Endodermal cell (in vitro differentiated cells): ENCODE measurements around the gene CCR8. TPM values are rescaled to one million over a fixed set of nuclear protein-coding genes. Genes with fewer than 3 reads are reported as not detected.

Source experiments
- DNase-seq: peaks from one replicate; pipeline ENCODE4 v3.0.0-alpha.2; 2017
- H3K27ac ChIP-seq: 2 replicates; pipeline ENCODE4 v1.5.1; 2013; ENCODE audit warnings: mild to moderate bottlenecking, low read depth, low read length, moderate library complexity
- H3K27me3 ChIP-seq: 2 replicates; pipeline ENCODE4 v1.6.1; 2013; ENCODE audit warnings: mild to moderate bottlenecking, low read length, moderate library complexity; ENCODE audit not compliant: insufficient read depth, control insufficient read depth, poor library complexity, severe bottlenecking
- H3K36me3 ChIP-seq: 2 replicates; pipeline ENCODE4 v1.7.0; 2013; ENCODE audit warnings: mild to moderate bottlenecking, low read length, moderate library complexity; ENCODE audit not compliant: control insufficient read depth, insufficient read depth
- H3K4me1 ChIP-seq: one replicate; pipeline ENCODE4 v1.7.0; 2013; ENCODE audit warnings: low read length; ENCODE audit not compliant: control insufficient read depth, insufficient read depth
- H3K4me3 ChIP-seq: 2 replicates; pipeline ENCODE4 v1.5.1; 2013; ENCODE audit warnings: mild to moderate bottlenecking, low read length, moderate library complexity
- H3K9ac ChIP-seq: 2 replicates; pipeline ENCODE4 v1.6.1; 2013; ENCODE audit warnings: mild to moderate bottlenecking, low read length, moderate library complexity; ENCODE audit not compliant: poor library complexity, severe bottlenecking; ENCODE audit errors: extremely low read depth
- H3K9me3 ChIP-seq: 2 replicates; pipeline ENCODE4 v1.6.1; 2013; ENCODE audit warnings: mild to moderate bottlenecking, low read length, moderate library complexity; ENCODE audit not compliant: control insufficient read depth
- H3K27ac Mint-ChIP-seq: 2 replicates; pipeline ENCODE4 v1.8.0; 2020; ENCODE audit warnings: mixed read lengths
- H3K27me3 Mint-ChIP-seq: 2 replicates; pipeline ENCODE4 v1.8.0; 2021; ENCODE audit warnings: mild to moderate bottlenecking, mixed read lengths; ENCODE audit not compliant: insufficient read depth
- H3K36me3 Mint-ChIP-seq: 2 replicates; pipeline ENCODE4 v1.8.0; 2020; ENCODE audit warnings: low read depth, mixed read lengths
- H3K4me1 Mint-ChIP-seq: 2 replicates; pipeline ENCODE4 v1.8.0; 2020; ENCODE audit warnings: mixed read lengths
- H3K4me3 Mint-ChIP-seq: 2 replicates; pipeline ENCODE4 v1.8.0; 2020; ENCODE audit warnings: mild to moderate bottlenecking, moderate library complexity, mixed read lengths
- H3K9me3 Mint-ChIP-seq: 2 replicates; pipeline ENCODE4 v1.8.0; 2020; ENCODE audit warnings: mild to moderate bottlenecking, mixed read lengths
- WGBS, 2 experiments: methylation state at CpG; one replicate each; pipeline versions ENCODE4 v1.1.5 to v1.1.7; 2013; ENCODE audit warnings: missing lambda C conversion rate in 2 of 2, mixed read lengths in 1 of 2; ENCODE audit not compliant: insufficient coverage in 1 of 2, insufficient read length in 1 of 2; 5-methylcytosine and 5-hydroxymethylcytosine counted together
- total RNA-seq, 2 donors: library from RNA; stranded (reverse); fragmentation: NEBNext Ultra II Directional in 1 of 2; extraction: Animal tissue kit (Norgen Biotek cat#: 25700) in 1 of 2; gene quantifications; 2 replicates in 1 of 2; 3 replicates in 1 of 2; pipeline ENCODE4 v1.2.1, GENCODE V29; 2021
- TF ChIP-seq, protein P1 (sequence below): fragments of 200-600 bp; sonication (generic); conservative IDR thresholded peaks from 2 replicates; pipeline ENCODE4 v1.5.0; 2021; ENCODE audit warnings: antibody characterized with exemption, mild to moderate bottlenecking

The CCR8 gene
- total RNA-seq, 2 donors from 2014 or later, result 0.22 TPM; not detected in 1

DNA sequence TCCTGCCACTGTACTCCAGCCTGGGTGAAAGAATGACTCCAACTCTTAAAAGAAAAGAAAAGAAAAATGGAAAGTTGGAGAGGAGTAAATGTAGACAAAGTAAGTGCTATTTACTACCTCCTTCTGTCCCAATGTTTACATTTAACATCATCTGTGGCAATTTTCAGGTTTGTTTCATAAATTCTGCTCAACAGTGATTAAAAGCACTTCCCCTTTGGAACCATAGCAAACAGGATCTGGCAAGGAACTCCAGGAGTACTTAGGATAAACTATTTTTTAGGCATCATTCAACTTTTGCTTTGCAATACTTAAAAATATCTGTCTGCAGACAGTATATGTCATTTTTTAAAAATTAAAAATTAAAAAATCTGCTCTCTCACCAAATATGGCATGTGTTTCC lies 44.2 kb upstream of the CCR8 start:
- H3K4me3 ChIP-seq, result no peak overlapping the region
- H3K4me3 Mint-ChIP-seq, result no peak overlapping the region
- H3K4me1 ChIP-seq, result no peaks in the 10 kb centered on the region
- no peaks in the 10 kb centered on the region for H3K9me3 Mint-ChIP-seq
- H3K36me3 Mint-ChIP-seq, result no peaks in the 10 kb centered on the region
- H3K27me3 ChIP-seq, result no peaks in the 10 kb centered on the region
- H3K9ac ChIP-seq, result no peak overlapping the region
- H3K36me3 ChIP-seq, result no peaks in the 10 kb centered on the region
- H3K4me1 Mint-ChIP-seq, result peaks cover 16% of the 10 kb centered on the region
- TF ChIP-seq, protein P1, sequence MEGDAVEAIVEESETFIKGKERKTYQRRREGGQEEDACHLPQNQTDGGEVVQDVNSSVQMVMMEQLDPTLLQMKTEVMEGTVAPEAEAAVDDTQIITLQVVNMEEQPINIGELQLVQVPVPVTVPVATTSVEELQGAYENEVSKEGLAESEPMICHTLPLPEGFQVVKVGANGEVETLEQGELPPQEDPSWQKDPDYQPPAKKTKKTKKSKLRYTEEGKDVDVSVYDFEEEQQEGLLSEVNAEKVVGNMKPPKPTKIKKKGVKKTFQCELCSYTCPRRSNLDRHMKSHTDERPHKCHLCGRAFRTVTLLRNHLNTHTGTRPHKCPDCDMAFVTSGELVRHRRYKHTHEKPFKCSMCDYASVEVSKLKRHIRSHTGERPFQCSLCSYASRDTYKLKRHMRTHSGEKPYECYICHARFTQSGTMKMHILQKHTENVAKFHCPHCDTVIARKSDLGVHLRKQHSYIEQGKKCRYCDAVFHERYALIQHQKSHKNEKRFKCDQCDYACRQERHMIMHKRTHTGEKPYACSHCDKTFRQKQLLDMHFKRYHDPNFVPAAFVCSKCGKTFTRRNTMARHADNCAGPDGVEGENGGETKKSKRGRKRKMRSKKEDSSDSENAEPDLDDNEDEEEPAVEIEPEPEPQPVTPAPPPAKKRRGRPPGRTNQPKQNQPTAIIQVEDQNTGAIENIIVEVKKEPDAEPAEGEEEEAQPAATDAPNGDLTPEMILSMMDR, result no peak
- no peak for DNase-seq
- no peak overlapping the region for H3K27ac ChIP-seq
- no peak overlapping the region for H3K27ac Mint-ChIP-seq
- H3K9me3 ChIP-seq, result no peaks in the 10 kb centered on the region
- no peaks in the 10 kb centered on the region for H3K27me3 Mint-ChIP-seq

DNA sequence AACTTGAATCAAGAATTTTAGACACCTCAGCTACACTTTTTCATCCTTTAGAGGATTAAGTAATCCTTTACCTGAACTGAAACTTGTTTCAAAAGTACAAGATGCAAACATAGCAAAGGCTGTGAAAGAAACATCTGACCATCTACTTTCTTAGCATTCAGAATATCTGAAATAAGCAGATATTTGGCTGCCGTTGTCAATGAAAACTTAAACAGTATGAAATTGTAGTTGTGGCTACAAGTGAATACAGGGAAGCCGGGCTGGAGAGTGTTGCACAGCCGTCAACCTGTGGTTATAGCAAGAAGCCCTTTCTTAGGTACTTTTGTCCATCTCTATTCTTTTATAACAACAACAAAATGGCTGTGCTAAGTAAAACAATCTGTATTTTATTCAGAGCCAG lies 42.7 kb upstream of the CCR8 start:
- no peaks in the 10 kb centered on the region for H3K36me3 Mint-ChIP-seq
- no peak overlapping the region for H3K27ac ChIP-seq
- H3K27ac Mint-ChIP-seq, result no peak overlapping the region
- no peaks in the 10 kb centered on the region for H3K27me3 ChIP-seq
- TF ChIP-seq, protein P1, result no peak
- H3K9me3 ChIP-seq, result no peaks in the 10 kb centered on the region
- H3K4me3 ChIP-seq, result no peak overlapping the region
- no peaks in the 10 kb centered on the region for H3K36me3 ChIP-seq
- DNase-seq, result no peak
- H3K9ac ChIP-seq, result no peak overlapping the region
- H3K4me3 Mint-ChIP-seq, result no peak overlapping the region
- no peaks in the 10 kb centered on the region for H3K9me3 Mint-ChIP-seq
- WGBS, 2 experiments, result 93 to 98% methylated on average over 2 to 3 of the region's 3 CpGs
- H3K27me3 Mint-ChIP-seq, result no peaks in the 10 kb centered on the region
- peaks cover 23% of the 10 kb centered on the region for H3K4me1 Mint-ChIP-seq
- no peaks in the 10 kb centered on the region for H3K4me1 ChIP-seq

DNA sequence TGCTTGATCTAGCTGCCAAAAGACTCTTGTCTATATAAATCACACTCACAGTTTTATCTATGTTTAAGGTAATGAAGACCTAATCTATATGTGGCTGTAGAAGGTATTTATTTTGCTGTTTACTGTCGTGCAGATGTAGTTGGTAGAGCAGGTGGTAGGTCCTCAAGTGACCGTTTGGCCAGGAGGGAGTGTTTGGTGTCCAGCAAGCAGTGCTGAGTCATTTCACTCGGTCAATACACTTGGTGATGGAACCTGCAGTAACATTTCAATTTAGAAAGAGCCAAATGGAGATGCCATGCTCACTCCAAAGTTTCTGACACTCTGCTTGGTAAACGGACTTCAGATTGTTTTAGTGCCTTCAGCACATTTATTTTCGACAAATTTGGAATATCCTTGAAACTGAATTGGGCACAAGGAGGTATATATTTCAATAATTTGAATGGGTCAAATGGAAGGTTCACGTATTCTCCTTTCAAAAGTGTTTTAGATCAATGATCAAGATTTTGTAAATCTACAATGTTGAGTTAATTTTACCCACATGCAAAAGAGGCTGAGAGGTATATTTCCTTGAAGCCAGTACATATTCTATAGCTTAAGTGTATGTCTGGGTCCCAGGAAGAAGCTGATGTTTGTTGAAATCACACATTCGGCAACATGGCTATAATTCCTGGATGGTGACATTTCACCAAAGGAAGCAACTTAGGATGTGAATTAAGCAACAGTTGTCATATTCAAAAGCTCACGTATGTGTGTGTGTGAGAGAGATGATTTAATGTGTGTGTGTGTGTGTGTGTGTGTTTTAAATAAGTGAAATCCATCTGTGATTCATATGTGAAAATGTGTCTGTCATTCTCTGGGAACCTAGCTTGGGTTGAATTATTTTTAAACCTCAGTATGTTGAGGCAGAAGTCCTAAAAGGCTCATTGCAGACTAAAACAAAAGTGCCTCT lies 42.0 kb upstream of the CCR8 start:
- H3K36me3 Mint-ChIP-seq, result no peaks in the 10 kb centered on the region
- 82 to 91% methylated on average over 7 to 8 of the region's 8 CpGs for WGBS, 2 experiments
- no peaks in the 10 kb centered on the region for H3K4me1 ChIP-seq

More for the DNA sequence above, 42.0 kb upstream of the CCR8 start:
- H3K27ac Mint-ChIP-seq, result no peak overlapping the region
- Histone ChIP-seq H3K27ac (no peak overlapping the region), H3K9ac (no peak overlapping the region), H3K4me3 (no peak overlapping the region), H3K36me3 (no peaks in the 10 kb centered on the region), H3K27me3 (no peaks in the 10 kb centered on the region), H3K9me3 (no peaks in the 10 kb centered on the region)
- DNase-seq, result no peak
- H3K4me1 Mint-ChIP-seq, result peaks cover 23% of the 10 kb centered on the region
- H3K27me3 Mint-ChIP-seq, result no peaks in the 10 kb centered on the region
- TF ChIP-seq, protein P1, result no peak
- no peaks in the 10 kb centered on the region for H3K9me3 Mint-ChIP-seq
- no peak overlapping the region for H3K4me3 Mint-ChIP-seq
